Endothelial cell of hepatic sinusoid (primary cell): ENCODE data around the gene AGAP3.

ENCODE experiments used
- in situ Hi-C: cut with HindIII; loops from 2 replicates; pipeline ENCODE4 v1.10.0; 2017; ENCODE audit warnings: low sequenced_read_pairs

AGAP3 gene

DNA sequence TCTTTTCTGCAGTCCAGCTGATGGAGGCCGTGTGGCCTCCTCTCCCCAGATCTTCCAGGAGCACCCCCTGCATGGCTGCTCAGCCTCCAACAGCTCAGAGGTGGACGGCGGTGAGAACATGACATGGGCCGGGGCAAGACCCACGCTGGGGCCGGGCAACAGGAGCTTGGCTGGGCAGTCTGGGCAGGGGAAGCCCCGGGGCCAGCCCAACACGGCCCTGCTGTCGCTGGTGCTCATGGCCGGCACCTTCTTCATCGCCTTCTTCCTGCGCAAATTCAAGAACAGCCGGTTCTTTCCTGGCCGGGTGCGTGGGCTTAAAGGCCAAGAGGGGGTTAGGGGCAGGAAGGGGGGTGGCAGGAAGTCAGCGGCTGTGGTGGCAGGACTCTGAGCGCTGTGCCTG is 12.3 kb upstream of the AGAP3 start:
- in situ Hi-C loops = no loop called here

DNA sequence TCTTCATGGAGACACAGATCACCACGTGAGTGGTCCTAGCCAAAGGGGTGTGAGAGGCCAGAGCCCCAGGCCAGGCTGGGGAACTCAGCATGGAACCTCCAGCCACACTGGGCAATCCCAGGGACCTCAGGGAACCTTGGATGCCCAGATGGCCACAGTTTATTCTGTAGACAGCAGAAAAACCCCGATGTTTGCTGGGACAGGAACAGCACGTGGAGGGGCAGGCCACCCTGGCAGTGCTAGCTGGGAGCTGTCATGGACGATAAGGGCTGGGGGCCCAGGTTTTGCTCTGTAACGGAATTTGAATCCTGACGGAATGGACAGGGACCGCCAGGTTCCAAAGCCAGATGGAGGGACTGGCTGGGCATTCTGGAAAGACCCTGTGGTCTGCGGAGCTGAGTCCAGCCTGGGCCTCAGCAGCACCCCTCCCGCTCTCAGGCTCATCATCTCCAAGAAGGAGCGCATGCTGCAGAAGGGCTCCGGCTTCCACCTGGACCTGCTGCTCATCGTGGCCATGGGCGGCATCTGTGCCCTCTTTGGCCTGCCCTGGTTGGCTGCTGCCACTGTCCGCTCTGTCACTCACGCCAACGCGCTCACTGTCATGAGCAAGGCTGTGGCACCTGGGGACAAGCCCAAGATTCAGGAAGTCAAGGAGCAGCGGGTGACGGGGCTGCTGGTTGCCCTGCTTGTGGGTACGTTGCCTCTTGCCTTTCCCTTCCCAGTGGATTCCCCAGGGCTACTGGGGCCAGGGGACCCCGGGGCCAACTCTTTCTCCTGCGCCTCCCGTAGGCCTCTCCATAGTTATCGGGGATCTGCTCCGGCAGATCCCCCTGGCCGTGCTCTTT is 11.2 kb upstream of the AGAP3 start:
- in situ Hi-C loops = no loop called here

DNA sequence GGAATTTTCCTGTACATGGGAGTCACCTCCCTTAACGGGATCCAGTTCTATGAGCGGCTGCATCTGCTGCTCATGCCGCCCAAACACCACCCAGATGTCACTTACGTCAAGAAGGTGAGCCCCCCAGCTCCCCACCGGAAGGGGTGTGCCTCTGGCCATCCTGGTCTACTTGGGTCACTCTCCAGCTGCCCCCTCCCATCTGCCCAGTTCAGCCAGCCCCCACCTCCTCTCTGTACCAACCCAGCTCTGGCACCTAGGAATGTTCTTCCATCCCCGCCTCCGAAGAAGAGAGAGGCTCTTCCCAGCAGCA is 10.7 kb upstream of the AGAP3 start:
- in situ Hi-C loops = no loop called here

DNA sequence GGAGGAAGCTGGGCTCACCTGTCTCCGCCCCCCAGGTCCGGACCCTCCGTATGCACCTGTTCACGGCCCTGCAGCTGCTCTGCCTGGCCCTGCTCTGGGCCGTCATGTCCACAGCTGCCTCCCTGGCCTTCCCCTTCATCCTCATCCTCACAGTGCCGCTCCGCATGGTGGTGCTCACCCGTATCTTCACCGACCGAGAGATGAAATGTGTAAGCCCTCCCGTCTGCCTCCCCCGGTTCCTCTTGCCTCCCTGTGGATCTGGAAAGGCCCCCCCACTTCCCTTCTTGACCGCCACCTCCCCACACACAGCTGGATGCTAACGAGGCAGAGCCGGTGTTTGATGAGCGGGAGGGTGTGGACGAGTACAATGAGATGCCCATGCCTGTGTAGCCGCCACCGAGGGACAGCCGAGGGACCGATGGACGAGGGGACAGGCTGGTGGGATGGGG is 10.3 kb upstream of the AGAP3 start:
- in situ Hi-C loops = no loop called here

DNA sequence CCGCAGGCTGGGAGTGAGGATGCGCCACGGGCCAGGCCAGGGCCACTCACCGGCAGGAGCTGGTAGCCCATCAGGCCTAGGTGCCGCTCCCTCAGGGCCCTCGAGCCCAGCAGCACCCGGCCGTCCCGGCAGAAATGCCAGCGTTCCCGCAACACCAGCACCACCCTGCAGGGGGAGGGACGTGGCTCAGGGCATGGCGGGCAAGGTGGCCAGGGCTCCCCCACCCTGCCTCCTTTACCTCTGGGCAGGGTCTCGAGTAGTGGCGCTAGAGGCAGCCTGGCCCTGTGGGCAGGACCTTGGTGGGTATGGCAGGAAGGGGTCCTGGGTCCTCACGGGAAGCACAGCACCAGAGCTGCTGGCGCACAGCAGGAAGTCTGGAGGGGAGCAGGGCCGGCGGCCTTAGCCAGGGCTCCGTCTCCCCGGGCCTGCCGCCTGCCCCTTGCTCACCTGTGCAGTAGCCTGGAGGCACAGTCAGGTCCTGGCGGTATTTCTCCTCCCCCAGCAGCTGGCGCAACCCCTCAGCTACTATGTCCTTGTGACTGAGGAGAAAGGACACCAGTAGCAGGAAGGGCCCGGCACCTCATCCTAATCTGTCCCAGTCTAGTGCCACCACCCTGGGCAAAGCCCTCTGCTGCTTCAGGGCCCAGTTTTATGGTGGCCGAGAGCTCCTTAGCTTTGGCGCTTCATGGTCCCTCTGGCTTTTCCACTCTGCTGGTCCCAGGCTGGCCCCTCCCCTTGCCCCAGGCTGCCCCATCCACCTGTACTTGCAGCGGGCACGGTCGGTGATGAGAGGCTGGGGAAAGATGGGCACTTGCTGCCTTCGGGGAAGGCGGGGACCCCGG is 9.2 kb upstream of the AGAP3 start:
- in situ Hi-C loops = no loop called here

DNA sequence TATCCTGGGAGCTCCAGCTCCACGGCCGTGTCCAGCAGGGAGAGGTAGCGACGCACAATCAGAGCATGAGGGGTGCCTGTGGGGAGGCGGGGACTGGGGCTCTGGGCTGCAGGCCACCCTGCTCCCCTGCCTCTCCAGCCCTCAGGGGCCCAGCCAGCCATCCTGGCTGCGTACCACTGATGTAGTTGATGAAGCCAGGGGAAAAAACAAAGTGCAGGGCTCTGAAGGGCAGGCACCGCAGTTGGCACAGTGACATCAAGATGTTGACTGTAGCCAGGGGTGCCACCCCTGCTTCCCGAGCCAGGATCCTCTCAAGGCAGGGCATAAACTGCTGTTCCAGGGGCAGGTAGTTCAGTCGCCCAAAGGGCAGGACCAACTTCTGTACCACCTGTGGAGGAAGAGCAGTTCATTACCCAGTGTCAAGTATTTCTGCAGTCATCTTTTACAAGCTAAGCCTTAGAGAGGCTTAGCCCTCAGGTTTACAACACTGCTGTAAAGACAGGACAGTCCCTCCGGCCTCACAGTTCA is 8.5 kb upstream of the AGAP3 start:
- in situ Hi-C loops = no loop called here

DNA sequence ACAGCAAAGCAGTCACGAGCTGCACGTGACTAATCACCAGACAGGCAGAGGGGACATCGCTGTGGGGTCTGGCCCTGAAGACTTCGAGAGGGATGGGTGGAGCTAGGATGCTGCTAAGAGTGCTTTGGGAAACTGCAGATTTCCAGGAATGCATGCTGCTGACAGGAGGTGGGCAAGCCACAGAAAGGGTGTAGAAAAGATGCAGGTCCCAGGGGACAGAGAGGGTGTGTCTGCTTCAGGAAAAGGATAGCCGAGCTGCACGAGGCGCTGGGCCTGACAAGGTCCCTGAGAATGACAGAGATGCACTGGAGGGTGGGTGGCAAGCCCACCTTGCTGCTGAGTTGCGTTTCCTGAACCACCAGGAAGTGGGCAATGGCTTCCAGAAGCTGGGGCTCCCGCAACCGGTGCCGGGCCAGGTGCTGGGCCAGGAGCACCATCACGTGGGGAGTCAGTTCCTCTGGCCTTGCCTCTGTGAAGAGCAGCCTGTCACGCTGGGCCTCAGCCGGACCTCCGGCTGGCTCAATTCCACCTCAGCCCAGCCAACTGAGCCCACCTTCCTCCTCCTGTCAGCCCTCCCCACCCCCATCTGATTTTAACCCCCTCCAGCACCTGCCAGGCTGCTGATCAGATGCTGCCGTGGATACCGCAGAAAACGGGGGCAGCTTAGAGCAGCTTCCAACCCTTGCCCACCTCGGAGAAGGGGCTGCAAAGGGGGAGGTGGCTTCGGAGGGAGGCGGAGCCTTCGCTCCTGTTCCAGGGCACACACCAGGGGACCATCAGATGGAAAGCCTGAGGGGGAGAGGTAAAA is 7.8 kb upstream of the AGAP3 start:
- in situ Hi-C loops = no loop called here

DNA sequence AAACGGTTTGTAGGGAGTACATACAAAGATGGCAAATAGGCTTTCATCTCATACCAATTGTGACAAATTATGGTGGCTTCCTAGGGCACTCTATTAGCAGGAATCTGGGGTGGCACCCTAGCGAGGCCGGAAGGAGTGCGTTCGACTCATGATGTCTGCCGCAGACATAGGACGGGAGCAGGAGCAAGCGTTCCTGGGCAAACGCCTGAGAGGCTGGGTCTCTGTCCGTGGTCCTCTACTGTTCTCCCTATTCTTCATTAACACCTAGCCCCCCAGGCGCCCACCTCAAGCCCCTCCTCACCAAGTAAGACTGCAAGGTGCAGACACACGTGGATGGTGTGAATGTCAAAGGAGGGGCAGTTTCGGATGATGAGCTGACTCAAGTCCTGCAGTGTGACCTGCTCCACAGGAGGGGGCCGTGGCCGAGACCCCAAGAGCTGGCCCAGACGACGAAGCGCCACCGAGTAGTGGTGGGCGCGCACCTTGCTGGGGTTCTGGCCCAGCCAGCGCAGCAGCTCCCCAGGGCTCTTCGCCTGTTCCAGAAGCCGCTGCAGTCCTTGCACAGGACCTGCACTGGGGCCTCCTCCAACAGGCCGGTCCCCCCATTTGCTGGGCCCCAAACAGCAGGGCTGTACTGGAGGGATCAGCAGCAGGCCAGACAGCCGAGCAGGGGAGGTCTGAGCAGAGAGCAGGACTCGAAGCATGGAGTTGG is 6.9 kb upstream of the AGAP3 start:
- in situ Hi-C loops = no loop called here

DNA sequence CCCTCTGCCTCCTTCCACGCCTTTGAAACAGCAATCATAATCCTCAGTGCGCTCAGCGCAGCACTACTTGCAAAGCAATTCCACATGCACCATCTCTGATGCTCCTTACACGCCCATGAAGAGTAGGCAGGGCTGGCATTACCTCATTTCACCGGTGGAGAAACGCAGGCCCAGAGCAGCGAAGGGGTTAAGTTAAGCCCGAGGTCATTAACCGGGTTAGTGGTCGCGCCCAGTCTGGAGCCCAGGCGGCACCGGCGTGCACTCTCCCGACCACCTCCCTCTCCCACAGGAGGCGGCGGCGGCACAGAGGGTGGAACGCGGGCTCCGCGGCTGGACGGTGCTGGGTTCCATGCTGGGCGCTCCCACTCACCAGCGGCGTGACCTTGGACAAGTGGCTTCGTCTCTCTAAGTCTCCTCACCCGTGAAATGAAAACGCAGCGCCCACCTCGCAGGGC is 6.2 kb upstream of the AGAP3 start:
- in situ Hi-C loops = no loop called here

DNA sequence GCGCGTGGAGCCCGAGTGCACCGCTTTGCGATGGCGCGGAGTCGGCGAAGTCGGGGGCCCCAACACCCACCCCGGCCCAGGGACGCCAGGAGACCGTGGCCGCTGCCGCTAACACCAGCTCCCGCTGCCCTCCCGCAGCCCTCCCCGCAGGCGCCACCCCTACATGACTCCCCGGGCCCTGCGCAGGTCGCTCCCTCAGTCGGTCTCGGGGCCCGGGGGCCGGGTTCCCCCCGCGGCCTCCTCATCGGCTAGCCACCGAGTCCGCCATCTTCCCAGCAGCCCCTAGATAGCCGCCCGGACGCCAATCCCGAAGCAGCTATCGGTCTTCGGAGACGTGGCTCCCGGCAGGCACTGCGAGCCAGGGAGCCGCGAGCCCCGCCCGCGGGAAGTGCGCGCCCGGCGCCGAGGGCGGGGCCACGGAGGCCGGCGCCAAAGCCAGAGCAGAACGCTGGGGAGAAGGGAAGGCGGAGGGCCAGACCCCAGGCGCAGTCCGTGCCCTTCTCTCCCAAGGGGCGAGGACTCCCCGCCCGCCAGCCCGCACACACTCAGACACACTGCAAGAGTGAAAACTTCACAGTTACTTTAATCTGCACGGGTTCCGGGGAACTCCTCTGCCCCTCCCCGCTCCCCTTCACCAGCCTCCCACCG is 5.6 kb upstream of the AGAP3 start, which contains the start of gene FASTK:
FASTK (minus strand) TSS at position 288 of the 648 bp plus-strand sequence; CDS start at position 245, 43 bp downstream.
- in situ Hi-C loops = no loop called here

DNA sequence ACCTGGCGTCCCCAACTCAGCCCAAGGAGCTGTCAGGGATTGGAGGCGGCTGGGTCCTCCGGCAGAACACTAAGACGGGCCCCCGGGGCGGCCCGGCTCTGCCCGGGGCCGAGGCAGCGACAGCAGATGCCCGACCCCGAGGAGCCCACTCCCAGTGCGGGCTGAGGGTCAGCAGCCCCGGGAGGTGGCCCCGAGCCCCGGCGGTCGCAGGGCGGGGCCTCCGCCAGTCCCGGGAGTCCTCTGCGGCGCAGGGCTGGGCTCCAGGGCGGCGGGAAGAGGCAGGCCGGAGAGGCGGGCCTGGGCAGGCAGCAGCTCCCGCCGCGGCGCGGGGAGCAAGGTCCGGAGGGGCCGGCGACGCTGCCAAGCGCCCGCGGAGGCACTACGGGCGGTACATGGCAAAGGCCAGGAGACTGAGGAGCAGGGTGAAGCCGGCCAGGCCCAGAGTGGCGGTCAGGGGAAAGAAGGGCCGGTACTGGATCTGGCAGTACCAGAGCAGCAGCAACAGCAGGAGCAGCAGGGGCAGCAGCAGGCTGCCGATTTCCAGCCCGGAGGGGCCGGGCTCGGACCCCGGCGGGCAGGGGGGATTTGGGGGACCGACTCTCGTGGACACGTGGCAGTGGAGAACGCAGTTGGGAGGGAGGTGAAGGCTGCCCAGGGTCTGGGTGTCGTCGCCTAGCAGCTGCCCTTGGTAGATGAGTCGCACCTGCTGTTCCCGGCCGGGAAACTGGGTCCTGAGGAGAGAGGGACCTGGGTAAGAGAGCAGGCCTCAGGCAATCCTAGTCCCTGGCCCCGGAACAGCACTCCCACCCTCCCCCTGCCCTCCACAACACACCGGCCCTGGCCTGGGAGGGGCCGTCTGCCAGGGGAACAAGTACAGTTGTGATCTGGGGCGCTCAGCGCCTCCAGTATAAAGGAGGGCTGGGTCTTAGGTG is 4.8 kb upstream of the AGAP3 start:
- in situ Hi-C loops = no loop called here

DNA sequence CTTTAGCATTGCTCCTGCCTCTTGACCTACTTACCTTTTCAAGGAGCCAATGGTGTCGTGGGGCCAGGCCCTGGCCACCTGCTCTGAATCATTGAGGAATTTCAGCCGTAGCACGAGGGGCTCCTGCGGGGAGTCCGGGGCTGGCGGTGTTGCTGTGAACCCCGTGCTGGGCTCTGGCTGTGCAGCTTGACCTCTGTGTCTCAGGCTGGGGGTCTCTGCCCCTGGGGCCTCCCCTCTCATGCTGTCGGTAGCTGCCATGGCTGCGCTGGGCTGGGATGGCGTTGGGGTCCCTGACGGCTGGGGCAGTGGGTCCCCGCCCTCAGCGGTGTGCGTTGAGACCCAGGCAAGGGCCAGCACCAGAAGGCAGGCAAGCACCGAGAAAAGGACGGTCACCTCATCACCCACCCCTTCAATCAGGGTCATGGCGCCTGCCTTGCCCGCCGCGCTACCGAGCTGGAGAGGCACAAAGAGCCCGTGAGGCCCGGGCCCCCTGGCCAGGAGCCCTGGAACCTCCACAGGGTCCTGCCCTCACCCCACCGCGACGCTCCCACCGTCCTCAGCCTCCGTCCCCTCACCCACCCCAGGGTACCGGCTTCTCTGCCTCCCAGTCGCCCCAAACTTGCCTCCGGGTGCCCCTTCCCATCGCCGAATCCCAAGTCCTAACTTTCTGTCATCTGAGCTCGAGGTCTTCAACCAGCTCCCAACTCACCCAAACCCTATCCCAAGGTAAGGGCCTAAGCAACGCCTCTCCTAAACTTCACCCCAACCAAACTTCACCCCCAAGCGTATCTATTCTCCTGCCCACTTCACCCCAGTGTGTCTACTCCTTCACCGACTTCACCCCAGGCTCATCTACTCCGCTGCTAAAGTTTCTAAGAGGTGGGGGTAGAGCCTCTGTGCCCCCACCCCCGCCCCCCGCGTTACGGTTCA is 3.9 kb upstream of the AGAP3 start:
- in situ Hi-C loops = no loop called here

DNA sequence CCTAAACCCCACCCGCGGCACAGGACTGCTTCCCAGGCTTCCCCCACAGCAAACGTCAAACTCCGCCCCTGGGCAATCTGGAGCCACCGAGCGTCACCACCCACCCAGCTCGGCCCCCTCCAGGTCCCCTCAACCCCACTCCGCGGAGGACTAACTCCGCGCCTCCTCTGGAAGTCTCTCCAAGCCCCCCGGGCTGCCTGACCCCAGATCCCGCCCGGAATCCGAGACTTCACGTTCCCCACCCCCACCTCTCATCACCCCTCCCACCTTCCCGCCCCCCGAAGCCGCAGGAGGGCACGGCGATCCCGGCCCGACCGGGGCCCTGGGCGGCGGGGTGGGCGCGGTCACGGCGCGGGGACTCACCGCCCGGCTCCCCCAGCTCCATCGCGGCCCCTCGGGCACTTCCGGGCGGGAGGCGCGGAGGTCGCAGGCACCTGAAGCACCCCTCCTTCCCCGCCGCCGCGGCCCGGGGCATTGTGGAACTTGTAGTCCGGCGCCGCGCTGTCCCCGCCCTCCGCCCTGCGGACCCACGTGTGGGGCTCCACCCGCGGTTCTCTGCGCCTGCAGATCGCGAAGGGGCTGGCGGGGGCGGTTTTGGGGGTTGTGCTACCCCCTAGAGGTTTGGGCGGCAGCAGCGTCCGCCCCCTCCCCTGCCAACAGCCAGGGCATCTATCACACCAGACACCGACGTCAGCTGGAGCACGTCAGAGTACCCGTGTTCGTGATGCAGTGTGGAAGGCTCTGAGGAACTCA is 3.0 kb upstream of the AGAP3 start, which contains the start of gene TMUB1:
TMUB1 (minus strand) TSS at position 423 of the 753 bp plus-strand sequence. CDS start 930 bp downstream, outside the sequence.
- in situ Hi-C loops = no loop called here

DNA sequence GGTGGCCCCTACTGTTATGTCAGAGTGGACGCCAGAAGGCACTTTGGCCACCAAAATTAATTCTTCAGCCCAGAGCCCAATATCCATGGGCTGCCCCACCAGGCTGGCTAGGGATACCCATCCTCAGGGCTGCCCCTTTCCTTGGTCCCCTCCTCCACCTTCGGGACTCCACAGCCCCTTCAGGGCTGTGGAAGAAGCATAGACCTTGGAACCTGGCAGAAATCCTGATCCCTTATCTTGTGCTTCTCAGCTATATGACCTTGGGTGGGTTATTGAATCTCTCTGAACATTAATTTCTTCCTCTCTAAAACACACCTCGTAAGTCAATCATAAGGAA is 2.5 kb upstream of the AGAP3 start:
- in situ Hi-C loops = no loop called here

DNA sequence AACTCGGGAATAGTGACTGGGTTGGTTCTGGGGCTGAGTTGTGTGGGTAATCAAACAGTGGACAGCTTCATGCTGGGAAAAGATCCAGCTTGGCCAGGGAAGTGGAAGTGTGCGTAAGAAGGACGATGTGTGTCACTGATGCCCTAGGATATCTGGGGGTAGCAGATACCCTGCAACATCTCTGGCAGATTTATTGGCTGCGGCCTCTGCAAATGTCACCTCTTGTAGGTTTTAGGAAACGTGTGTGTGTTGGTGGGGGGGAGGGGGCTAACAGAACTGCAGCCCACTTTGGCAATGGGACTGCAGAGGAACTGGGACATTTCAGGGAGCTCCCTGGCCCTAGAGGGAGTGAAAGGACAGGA is 965 bp upstream of the AGAP3 start:
- in situ Hi-C loops = loop anchor here (5.0 kb wide), 2 partner anchors 53 to 82 kb away; partner anchors contain the start of gene GBX1

DNA sequence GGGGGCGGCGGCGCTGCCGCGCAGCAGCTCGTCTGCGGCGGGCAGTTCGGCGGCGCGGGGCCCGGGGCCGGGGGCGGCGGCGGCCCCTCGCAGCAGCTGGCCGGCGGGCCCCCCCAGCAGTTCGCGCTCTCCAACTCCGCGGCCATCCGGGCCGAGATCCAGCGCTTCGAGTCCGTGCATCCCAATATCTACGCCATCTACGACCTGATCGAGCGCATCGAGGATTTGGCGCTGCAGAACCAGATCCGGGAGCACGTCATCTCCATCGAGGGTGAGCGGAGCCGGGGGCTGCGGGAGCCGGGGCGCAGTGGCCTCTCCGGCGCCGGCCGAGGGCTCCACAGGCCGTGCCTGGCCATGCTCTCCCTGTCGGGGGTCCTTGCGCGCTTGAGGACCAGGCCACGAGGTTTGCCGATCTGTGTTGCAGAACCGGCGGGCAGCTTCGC is 548 bp downstream of the AGAP3 start:
- in situ Hi-C loops = loop anchor here (5.0 kb wide), 2 partner anchors 55 to 80 kb away; partner anchors contain the start of gene GBX1
